GM06990 (cell line): ENCODE results near the gene PSG1.
"Not testable (repeated sequence)": the region's sequence is repeated elsewhere in the genome, so short reads cannot be mapped to it uniquely, and the experiment has no call there.

ENCODE experiments used
- DNase-seq: peaks from one replicate; pipeline ENCODE4 v3.0.0-alpha.2; 2011; ENCODE audit not compliant: insufficient read length; ENCODE audit errors: extremely low read depth
- H3K27me3 ChIP-seq: replicated peaks from 2 replicates; pipeline ENCODE4 v1.6.0; 2011; ENCODE audit warnings: low read length; ENCODE audit not compliant: control insufficient read depth, insufficient read depth
- H3K36me3 ChIP-seq: 2 replicates; pipeline ENCODE4 v1.5.1; 2011; ENCODE audit warnings: low read length; ENCODE audit not compliant: control insufficient read depth, insufficient read depth
- H3K4me3 ChIP-seq: replicated peaks from 2 replicates; pipeline ENCODE4 v1.5.1; 2011; ENCODE audit warnings: low read depth, mild to moderate bottlenecking, control low read depth, low read length
- CTCF ChIP-seq: IDR thresholded peaks from 2 replicates; pipeline ENCODE4 v1.5.1; 2011; ENCODE audit warnings: low read length, control low read depth, mild to moderate bottlenecking, inconsistent platforms; ENCODE audit not compliant: insufficient read depth, poor library complexity, severe bottlenecking

Gene PSG1

GRCh38 chr19:42846597-42846996, 32.9 kb downstream of the PSG1 start:
- H3K27me3 ChIP-seq: no peaks in the 10 kb centered on the region
- no peak for TF ChIP-seq CTCF
- DNase-seq: no peak
- no peak overlapping the region for H3K4me3 ChIP-seq
- H3K36me3 ChIP-seq: no peaks in the 10 kb centered on the region

DNA sequence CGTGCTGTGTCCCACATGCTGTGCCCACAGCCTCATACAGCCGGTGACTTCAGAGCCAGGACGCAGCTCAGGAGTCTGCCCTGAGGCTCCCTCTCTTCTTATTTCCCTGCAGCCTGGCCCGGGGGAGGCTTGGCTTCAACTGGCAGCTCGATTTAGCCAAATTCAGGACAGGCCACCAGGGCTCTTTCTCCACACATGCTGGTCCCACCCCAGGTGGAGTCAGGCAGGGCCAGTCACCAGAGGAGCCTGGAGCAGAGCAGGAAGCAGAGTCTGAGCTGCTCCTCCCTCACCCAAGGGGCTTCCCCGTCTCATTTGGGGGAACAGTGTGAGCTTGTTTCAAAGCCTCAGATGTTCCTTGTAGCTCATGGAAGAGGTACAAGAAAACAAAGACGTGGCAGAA, 35.9 kb downstream of the PSG1 start:
- DNase-seq, H3K27me3 ChIP-seq, H3K36me3 ChIP-seq, H3K4me3 ChIP-seq: not testable (repeated sequence)

DNA sequence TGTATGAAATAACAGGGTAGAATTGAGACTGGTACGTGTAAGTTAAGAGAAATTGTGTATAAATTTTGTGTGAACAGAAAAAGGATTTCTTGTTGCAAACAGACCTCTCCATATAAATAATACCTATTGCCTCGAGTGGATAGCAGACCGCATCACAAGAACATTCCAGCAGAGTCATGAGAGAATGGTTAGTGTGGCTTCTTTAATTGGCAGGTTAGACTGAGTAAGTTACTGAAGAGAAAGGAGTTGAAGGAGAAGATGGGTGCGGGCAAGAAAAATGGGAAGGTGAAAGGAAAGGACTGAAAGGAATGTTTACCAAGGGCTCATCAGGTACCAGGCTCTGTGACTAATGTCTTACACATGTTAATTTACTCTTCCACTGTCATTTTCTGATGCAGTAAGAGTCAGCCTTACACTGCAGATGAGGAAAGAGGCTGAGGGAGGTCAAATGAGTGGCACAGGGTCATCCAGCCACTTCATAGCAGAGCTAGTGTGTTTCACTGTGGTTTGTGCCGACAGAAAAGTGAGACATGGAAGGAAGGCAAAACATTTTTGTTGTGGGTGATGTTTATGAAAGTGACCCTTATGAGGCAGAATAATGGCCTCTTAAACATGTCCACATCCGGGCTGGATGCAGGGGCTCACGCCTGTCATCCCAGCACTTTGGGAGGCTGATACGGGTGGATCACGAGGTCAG, 46.6 kb downstream of the PSG1 start:
- DNase-seq, H3K4me3 ChIP-seq, H3K36me3 ChIP-seq, H3K27me3 ChIP-seq: not testable (repeated sequence)

DNA sequence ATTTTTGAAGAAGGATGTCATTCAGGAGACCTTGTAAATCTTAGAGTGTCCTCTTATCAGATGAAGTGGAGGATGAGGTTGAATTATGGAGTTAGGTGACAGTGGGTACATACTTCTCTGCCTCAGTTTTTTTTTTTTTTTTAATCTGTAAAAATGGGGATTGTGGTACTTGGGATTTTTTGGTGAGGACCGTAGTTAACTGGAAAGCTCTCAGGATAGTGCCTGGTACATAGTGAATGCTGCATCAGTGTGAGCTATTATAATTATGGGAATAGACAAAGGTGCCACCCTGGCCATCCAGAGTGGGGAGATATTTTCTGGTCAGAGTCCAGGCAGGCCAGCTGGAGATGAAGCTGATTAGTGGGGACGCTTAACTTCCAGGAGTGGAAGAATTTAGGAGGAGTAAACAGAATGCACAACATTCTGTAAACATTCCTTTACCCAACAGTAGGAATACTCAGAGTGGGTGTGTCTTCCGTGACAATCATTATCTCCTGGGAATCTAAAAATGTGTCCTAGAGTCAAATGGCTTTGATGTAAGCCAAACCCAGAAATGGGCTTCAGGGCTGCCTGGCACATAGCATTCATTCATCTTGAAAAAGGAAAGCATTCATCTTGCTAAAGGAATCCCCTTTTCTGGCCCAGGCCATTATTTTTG, 47.4 kb downstream of the PSG1 start:
- H3K36me3 ChIP-seq, H3K27me3 ChIP-seq, DNase-seq, H3K4me3 ChIP-seq: not testable (repeated sequence)

DNA sequence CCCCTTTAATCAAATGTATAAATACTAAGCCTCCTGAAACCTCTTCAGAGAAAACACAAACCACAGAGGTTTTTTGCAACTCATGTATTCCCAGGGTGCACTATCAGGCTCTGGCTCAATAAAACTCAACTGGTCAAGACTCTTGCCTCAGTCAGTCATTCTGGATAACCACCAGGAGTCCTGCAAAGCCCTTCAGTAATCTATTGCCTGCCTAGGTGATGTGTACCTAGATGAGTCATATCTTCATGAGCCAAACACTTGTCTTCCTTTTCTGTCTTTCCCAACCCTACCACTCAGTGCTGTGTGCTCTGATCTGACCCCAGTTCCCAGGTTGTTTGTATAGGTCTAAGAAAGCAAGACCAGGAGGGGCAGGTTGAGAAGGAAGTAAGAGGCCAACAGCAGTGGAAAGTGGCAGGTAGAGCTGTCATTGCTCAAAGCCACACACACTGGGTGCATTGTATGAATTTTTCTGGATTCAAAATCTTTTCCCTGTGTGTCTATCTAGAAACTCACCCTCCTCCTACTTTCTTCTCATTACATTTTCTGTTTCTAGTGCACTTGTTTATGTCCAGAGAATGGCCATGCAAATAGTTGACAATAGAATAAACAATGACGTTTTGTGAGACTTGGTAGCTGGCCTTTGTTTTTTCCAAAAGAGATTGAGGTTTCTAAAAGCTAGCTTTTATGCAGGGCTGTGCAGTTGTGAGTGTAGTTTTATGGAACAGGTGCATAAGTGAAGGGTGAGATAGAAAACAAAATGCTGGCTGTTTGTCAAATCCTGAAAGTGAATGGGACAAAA, 48.1 kb downstream of the PSG1 start:
- H3K27me3 ChIP-seq: no peaks in the 10 kb centered on the region
- no peak overlapping the region for H3K4me3 ChIP-seq
- no peaks in the 10 kb centered on the region for H3K36me3 ChIP-seq
- no peak for DNase-seq
- no peak for TF ChIP-seq CTCF

- not testable (repeated sequence) for H3K36me3 ChIP-seq, DNase-seq, H3K27me3 ChIP-seq, H3K4me3 ChIP-seq
Observed at GRCh38 chr19:42821306-42821977, 58.1 kb downstream of the PSG1 start.

DNA sequence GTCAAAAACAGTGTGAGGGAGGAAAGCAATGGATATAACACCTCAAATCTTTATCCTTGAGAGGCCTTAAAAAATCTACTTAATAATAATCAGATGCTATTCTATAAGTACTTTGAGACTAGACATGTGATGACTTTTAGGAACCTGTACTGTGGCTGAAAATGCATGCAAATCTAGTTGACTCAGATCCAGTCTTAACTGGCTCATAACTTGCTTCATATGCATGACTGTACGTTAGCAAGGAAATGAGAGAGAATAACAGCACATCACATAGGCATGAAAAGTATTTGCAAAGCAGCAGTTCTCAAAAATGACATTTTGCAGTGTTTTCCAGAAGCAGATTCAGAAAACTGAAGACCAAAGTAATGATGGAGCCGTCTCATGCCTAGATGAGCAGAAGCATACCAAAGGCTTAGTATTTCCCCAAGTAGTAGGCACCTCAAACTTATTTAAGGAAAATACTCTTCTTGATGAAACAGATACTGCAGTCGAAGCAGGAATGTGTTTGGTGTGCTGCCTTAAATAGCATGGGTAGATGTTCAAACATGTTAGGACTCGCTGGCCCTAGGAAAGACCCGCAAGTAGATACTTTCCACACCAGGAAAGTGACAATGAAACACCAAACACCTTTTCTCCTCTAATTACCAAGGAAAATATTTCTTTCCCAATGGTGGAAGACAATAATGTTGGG, 59.4 kb downstream of the PSG1 start:
- H3K27me3 ChIP-seq, H3K4me3 ChIP-seq, DNase-seq, H3K36me3 ChIP-seq: not testable (repeated sequence)

GRCh38 chr19:42816894-42817293, 62.6 kb downstream of the PSG1 start:
- TF ChIP-seq CTCF: no peak
- Histone ChIP-seq H3K36me3 (no peaks in the 10 kb centered on the region), H3K4me3 (no peak overlapping the region), H3K27me3 (no peaks in the 10 kb centered on the region)
- no peak for DNase-seq
